ENCODE results near the gene SUFU.
"Not testable (repeated sequence)": the region's sequence is repeated elsewhere in the genome, so short reads cannot be mapped to it uniquely, and the experiment has no call there.

SUFU gene

GRCh38 chr10:102503264-102504178 lies at the start of gene SUFU:
TSS of gene SUFU (plus strand) at chr10:102503972. CDS start at chr10:102504153, 181 bp downstream.
- DNase-seq = peak; percentile 100

DNA sequence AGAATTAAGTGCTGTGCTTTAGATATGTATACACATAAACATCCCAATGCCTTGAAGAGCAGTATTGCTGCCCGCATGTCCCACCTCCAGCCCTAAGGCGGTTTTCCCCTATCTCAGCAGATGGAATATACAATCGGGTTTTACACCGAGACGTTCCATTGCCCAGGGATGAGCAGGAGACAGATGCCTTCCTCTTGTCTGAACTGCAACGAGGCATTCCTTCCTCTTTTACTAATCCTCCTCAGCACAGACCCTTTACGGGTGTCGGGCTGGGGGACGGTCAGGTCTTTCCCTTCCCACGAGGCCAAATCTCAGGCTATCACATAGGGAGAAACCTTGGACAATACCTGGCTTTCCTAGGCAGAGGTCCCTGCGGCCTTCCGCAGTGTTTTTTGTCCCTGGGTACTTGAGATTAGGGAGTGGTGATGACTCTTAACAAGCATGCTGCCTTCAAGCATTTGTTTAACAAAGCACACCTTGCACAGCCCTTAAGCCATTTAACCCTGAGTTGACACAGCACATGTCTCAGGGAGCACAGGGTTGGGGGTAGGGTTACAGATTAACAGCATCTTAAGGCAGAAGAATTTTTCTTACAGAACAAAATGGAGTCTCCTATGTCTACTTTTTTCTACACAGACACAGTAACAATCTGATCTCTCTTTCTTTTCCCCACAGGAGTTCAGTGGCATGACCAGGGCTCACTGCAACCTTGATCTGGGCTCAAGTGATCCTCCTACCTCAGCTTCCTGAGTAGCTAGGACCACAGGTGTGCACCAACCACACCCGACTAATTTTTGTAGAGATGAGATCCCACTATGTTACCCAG lies 48.9 kb upstream of the SUFU start:
- not testable (repeated sequence) for DNase-seq

DNA sequence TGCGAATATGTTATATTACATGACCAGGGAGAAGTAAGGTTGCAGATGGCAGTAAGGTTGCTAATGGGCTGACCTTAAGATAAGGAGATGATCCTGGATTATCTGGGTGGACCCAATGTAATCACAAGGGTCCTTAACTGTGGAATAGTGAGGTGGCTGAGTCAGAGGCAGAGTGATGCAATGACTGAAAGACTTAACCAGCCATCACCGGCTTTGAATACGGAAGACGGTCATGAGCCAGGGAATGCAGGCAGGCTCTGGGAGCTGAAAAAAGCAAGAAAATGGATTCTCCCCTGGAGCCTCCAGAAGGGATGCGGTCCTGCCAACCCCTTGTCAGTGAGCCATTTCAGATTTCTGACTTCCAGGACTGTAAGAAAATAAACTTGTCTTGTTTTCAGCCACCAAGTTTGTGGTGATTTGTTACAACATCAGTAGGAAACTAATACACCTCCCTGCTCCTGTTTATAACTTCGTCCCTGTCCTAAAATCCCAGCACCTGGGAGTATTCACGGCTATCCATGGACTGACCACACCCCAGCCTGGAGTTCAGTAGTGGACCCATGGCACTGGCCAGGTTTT lies 47.8 kb upstream of the SUFU start:
- DNase-seq = no peak

GRCh38 chr10:102457591-102458150 lies 46.1 kb upstream of the SUFU start:
- DNase-seq = no peak

- no peak for DNase-seq
Observed at GRCh38 chr10:102458656-102459055, 45.1 kb upstream of the SUFU start.

DNA sequence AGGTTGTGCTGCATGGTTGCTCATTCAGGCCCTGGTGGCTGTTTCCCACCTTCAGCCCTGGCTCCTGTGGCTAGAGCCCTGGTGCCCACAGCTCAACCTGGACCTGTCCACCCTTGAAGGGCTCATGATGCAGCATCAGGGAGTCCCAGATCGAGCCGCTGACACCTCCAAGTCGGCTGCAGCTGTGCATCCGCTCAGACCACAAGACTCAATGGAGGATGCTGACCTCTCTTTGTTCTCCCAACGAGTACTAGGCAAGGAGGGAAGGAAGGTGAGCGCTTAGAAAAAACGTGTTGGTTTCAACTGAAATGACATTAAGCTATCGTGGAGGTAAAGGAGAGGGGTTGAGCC lies 43.0 kb upstream of the SUFU start:
- DNase-seq = no peak

- peak; percentile 93 for DNase-seq
Observed at GRCh38 chr10:102461187-102462054, 42.4 kb upstream of the SUFU start.

GRCh38 chr10:102462512-102463054 lies 41.2 kb upstream of the SUFU start:
- DNase-seq = no peak

DNA sequence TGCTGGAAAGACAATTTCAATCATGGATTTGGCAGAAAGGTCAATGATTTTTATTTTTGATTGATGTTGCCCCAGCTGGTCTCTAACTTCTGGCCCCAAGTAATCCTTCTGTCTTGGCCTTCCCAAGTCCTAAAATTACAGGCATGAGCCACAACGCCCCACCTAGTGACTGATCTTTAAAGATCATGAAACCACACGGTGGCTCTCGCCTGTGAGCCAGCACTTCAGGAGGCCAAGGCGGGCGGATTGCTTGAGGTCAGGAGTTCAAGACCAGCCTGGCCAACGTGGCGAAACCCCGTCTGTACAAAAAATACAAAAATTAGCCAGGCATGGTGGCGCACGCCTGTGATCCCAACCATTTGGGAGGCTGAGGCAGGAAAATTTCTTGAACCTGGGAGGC lies 39.8 kb upstream of the SUFU start:
- no peak for DNase-seq

GRCh38 chr10:102465466-102465865 lies 38.3 kb upstream of the SUFU start:
- DNase-seq = no peak

DNA sequence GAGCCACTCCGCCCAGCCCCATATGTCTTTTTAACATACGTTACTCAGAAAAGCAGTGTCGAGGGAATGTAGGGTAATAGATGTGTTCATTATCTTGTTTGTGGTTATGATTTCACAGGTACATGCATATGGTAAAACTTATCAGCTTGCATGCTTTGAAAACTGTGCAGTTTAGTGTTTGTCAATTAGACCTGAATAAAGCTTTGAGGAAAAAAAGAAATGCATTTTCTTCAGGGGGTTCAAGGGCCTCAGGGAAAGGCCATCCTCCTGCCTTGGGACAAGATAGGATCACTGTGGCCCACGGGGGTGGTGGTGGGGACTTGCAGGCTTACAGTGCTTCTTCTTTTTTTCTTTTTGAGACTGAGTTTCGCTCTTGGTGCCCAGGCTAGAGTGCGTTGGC lies 36.5 kb upstream of the SUFU start:
- DNase-seq = no peak

DNA sequence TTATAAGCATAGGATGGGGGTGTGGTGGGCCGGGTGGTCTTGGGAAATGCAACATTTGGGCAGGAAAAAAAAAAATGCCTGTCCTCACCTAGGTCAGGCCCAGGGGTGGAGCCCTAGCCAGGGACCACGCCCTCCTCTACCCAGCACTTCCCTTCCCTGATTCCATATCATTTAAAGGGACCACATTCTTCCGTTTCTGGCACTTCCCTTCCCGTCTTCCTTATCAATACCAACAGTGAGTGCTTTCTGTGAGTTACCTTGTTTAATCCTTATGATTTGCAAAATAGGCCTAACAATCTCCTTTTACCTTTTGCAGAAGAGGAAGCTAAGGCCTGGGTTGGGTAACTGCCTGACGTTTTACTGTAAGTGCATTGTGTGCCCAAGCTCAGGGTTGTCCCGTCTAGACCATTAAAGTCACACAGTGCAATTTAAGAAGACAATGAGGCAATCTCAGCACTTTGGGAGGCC lies 35.8 kb upstream of the SUFU start:
- no peak for DNase-seq

DNA sequence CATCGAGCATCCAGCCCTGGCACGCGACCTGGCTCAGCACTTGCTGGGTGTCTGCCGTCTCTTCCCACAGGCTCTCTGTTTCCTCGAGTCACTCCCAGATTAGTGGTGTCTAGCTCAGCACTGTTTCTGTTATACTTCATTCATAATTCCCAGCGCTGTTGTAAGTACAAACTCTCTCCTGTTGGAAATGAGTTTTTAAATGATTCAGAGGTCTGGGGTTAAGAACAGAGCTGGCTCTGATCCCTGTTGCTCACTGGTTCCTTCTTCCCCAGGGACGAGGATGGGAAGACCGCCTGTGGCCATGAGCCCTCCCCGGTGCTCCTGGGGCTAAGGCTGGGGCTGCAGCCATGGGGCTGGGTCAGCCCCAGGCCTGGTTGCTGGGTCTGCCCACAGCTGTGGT lies 35.1 kb upstream of the SUFU start:
- no peak for DNase-seq

DNA sequence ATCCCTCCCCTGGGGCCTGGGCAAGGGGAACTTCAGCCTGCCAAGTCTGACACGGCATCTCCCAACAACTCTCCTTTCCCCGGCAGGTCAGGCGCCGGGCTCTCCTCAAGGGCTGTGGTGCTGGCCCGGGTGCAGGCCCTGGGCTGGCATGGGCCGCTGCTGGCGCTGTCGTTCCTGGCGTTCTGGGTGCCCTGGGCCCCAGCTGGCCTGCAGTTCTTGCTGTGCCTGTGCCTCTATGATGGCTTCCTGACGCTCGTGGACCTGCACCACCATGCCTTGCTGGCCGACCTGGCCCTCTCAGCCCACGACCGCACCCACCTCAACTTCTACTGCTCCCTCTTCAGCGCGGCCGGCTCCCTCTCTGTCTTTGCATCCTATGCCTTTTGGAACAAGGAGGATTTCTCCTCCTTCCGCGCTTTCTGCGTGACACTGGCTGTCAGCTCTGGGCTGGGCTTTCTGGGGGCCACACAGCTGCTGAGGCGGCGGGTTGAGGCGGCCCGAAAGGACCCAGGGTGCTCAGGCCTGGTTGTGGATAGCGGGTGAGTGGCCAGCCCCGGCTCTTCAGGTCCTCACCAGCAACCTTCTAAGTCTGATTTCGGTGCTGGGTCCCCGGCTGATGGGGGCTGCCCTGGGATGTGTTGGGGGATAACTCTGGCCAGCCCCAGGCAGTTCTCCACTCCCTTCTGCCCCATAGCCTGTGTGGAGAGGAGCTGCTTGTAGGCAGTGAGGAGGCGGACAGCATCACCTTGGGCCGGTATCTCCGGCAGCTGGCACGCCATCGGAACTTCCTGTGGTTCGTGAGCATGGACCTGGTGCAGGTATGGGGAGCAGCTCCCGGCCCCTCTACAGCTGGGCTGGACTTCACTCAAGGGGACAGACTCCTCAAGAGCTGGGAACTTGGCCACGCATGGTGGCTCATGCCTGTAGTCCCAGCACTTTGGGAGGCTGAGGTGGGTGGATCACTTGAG lies 32.9 kb upstream of the SUFU start:
- no peak for DNase-seq

- DNase-seq = peak; percentile 26
Observed at GRCh38 chr10:102473445-102474331, 30.1 kb upstream of the SUFU start.

- no peak for DNase-seq
Observed at GRCh38 chr10:102475451-102476040, 28.2 kb upstream of the SUFU start.

- DNase-seq = no peak
Observed at GRCh38 chr10:102476466-102477141, 27.2 kb upstream of the SUFU start.

GRCh38 chr10:102479651-102480050 lies 24.1 kb upstream of the SUFU start:
- no peak for DNase-seq

- no peak for DNase-seq
Observed at GRCh38 chr10:102480396-102480795, 23.4 kb upstream of the SUFU start.
